Ovary (tissue), 10 donors: ENCODE measurements around the gene OR4K13. TPM values are rescaled to one million over a fixed set of nuclear protein-coding genes. Genes with fewer than 3 reads are reported as not detected.

Experiments
- DNase-seq, 5 donors: peaks; one replicate each; pipeline ENCODE4 v3.0.0-alpha.2; 2019 to 2020
- H3K27ac ChIP-seq, 2 donors: fragments of 200-600 bp; one replicate each; pipeline versions ENCODE4 v1.5.1 to v1.8.0; 2019 to 2022
- H3K27me3 ChIP-seq: fragments of 200-600 bp; one replicate; pipeline ENCODE4 v1.8.0; 2022
- H3K36me3 ChIP-seq: fragments of 200-600 bp; sonication (generic); one replicate; pipeline ENCODE4 v1.5.1; 2019
- H3K4me1 ChIP-seq: one replicate; pipeline ENCODE4 v1.8.1; 2013; ENCODE audit warnings: mild to moderate bottlenecking, moderate library complexity; ENCODE audit not compliant: insufficient read depth
- H3K4me3 ChIP-seq: fragments of 200-600 bp; sonication (generic); one replicate; pipeline ENCODE4 v1.5.1; 2017
- H3K9me3 ChIP-seq, 2 donors: fragments of 200-600 bp in 1 of 2; sonication (generic) in 1 of 2; one replicate each; pipeline versions ENCODE4 v1.5.1 to v1.8.1; 2013 to 2019; ENCODE audit warnings: mild to moderate bottlenecking in 1 of 2, moderate library complexity in 1 of 2
- CTCF ChIP-seq, 3 donors: fragments of 450-650 bp in 2 of 3; fragments of 200-600 bp in 1 of 3; IDR thresholded peaks; one replicate each; pipeline versions ENCODE4 v1.5.1 to v1.8.0; 2016 to 2022; ENCODE audit warnings: antibody characterized with exemption in 3 of 3, mild to moderate bottlenecking in 1 of 3
- EP300 ChIP-seq: sonication (generic); formaldehyde crosslinking; IDR thresholded peaks from one replicate; pipeline ENCODE4 v1.6.1; 2017; ENCODE audit warnings: antibody characterized with exemption
- POLR2A ChIP-seq: fragments of 450-650 bp; IDR thresholded peaks from one replicate; pipeline ENCODE4 v1.6.1; 2017; ENCODE audit warnings: antibody characterized with exemption, mild to moderate bottlenecking, moderate library complexity
- WGBS, 3 donors: extraction: QIAGEN DNeasy Blood & Tissue Kit in 1 of 3; methylation state at CpG; one replicate each; pipeline versions ENCODE4 v1.1.5 to v1.1.7; 2013 to 2017; 5-methylcytosine and 5-hydroxymethylcytosine counted together
- intact Hi-C, 4 donors: fragments of 100-400 bp; cut with DNase I; formaldehyde crosslinking; loops; one replicate each; pipeline versions ENCODE4 v1.11.0 to v1.15.1; 2022 to 2023
- long read RNA-seq, 3 donors: library from polyadenylated mRNA in 2 of 3; unstranded in 2 of 3; transcript quantifications; one replicate each; pipeline ENCODE4 v2.0.0 and lab custom pipeline, GENCODE V29; 2021 to 2026
- polyA plus RNA-seq, 2 donors: library from polyadenylated mRNA; stranded (reverse); fragments of 200-250 nt in 1 of 2; fragments of 350-450 nt in 1 of 2; fragmentation: Illumina TruSeq in 1 of 2; extraction: RNeasy Lipid Tissue Mini Kit (QIAGEN cat#74804) in 1 of 2; gene quantifications; one replicate each; pipeline ENCODE4 v1.2.3, GENCODE V29; 2013 to 2014
- total RNA-seq, 7 donors: library from RNA; depleted of rRNA in 2 of 7; stranded (reverse); fragments of >200 nt in 2 of 7; fragmentation: NEBNext Ultra II Directional in 3 of 7; extraction: Animal tissue kit (Norgen Biotek cat#: 25700) in 3 of 7; gene quantifications; one replicate each; pipeline versions ENCODE4 v1.1.0 to v1.2.4, GENCODE V29; 2016 to 2023
- donor health status: DM: no; HTN: no; CAD: no; lungs with moderate emphysema.
- donor health status: DM: no; HTN: no; CAD: no.
- donor health status: Bipolar disorder and iron deficiency.
- donor health status: DM: yes; HTN: yes; CAD: no.
- donor health status: DM: no; HTN: no; CAD: no.
- donor health status: DM: yes; HTN: yes; CAD: no.

Gene OR4K13
- total RNA-seq = not detected
- polyA plus RNA-seq = not detected
- long read RNA-seq, donor 1 = 0 reads
- long read RNA-seq, donor 2 = 0 reads
- long read RNA-seq, donor 3 = 0 reads

GRCh38 chr14:20035938-20036337, at the start of gene OR4K13:
TSS of gene OR4K13 (minus strand) at chr14:20036038. CDS start at chr14:20034758, 1,280 bp downstream.
- Histone ChIP-seq H3K27me3 (no peaks in the 10 kb centered on the region), H3K27ac (no peak within 1 kb of the TSS), H3K9me3 (no peaks in the 10 kb centered on the region), H3K36me3 (no peaks in the 10 kb centered on the region), H3K4me1 (no peaks in the 10 kb centered on the region), H3K4me3 (no peak within 1 kb of the TSS)
- intact Hi-C loops = no loop called here
- 85 to 95% (median 86%) methylated on average over 4 of the region's 4 CpGs for WGBS, 3 donors
- no peak for DNase-seq
- TF ChIP-seq EP300 (no peak), CTCF (IDR thresholded peaks at IDR 0.05) (no peak), POLR2A (no peak)

GRCh38 chr14:20059745-20060144, 23.9 kb upstream of the OR4K13 start, which contains the start of gene OR4L1:
TSS of gene OR4L1 (plus strand) at chr14:20060045. CDS start at chr14:20060045, 0 bp downstream.
- Histone ChIP-seq H3K27ac (no peak within 1 kb of the TSS), H3K36me3 (no peaks in the 10 kb centered on the region), H3K27me3 (no peaks in the 10 kb centered on the region), H3K9me3 (no peaks in the 10 kb centered on the region), H3K4me3 (no peak within 1 kb of the TSS), H3K4me1 (no peaks in the 10 kb centered on the region)
- 62 to 70% (median 64%) methylated on average over 2 of the region's 2 CpGs for WGBS, 3 donors
- TF ChIP-seq CTCF (IDR thresholded peaks at IDR 0.05) = no peak
- TF ChIP-seq POLR2A = no peak
- TF ChIP-seq EP300 = no peak
- intact Hi-C loops = no loop called here
- DNase-seq = no peak

GRCh38 chr14:20048202-20048601, 12.4 kb upstream of the OR4K13 start:
- H3K27me3 ChIP-seq = no peaks in the 10 kb centered on the region
- H3K9me3 ChIP-seq = no peaks in the 10 kb centered on the region
- H3K4me3 ChIP-seq = no peak overlapping the region
- 47 to 70% (median 66%) methylated on average over 1 of the region's 1 CpG for WGBS, 3 donors
- no peak for TF ChIP-seq CTCF (IDR thresholded peaks at IDR 0.05)
- no peak for TF ChIP-seq POLR2A
- no peak for TF ChIP-seq EP300
- no peaks in the 10 kb centered on the region for H3K4me1 ChIP-seq
- intact Hi-C loops = no loop called here
- H3K27ac ChIP-seq = no peak overlapping the region
- no peaks in the 10 kb centered on the region for H3K36me3 ChIP-seq
- DNase-seq = no peak

GRCh38 chr14:20044243-20044642, 8.4 kb upstream of the OR4K13 start:
- no peak for TF ChIP-seq EP300
- TF ChIP-seq CTCF (IDR thresholded peaks at IDR 0.05) = no peak
- no peak for TF ChIP-seq POLR2A
- WGBS, 3 donors = 62 to 67% (median 64%) methylated on average over 5 of the region's 5 CpGs
- intact Hi-C loops = no loop called here
- Histone ChIP-seq H3K4me1 (no peaks in the 10 kb centered on the region), H3K27me3 (no peaks in the 10 kb centered on the region), H3K9me3 (no peaks in the 10 kb centered on the region), H3K36me3 (no peaks in the 10 kb centered on the region), H3K4me3 (no peak overlapping the region), H3K27ac (no peak overlapping the region)
- no peak for DNase-seq
